NCI-H524 treated with DMSO at 0.1 percent for 48 hours (cell line): ENCODE data around the gene SLC2A8.

ENCODE experiments used
- DNase-seq: peaks from one replicate; lab custom pipeline; 2025; lab: John Stamatoyannopoulos, UW

SLC2A8 gene

GRCh38 chr9:127437497-127438264, 40.7 kb downstream of the SLC2A8 start:
- DNase-seq = no peak

DNA sequence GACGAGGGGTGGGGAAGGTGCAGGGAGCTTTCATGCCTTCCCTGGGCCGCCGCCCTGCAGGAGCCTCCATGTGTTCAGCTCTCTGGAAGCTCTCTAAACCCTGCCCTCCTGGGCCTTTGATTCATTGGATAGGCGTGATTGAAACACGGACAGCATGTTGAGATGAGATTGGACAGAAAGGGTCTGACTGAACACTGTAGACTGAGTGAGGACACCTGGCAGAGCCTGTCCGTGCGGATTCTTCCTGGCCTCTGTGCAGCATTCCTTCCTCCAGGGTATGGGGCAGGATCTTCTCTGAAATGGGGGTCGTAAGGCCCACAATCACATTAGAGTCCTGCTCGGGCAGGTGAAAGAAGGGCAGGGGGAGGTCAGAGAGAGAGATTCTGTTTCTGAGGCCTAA, 41.4 kb downstream of the SLC2A8 start:
- DNase-seq = no peak

GRCh38 chr9:127444283-127444920, 47.4 kb downstream of the SLC2A8 start:
- DNase-seq = no peak

GRCh38 chr9:127444921-127445850, 48.2 kb downstream of the SLC2A8 start:
- no peak for DNase-seq

DNA sequence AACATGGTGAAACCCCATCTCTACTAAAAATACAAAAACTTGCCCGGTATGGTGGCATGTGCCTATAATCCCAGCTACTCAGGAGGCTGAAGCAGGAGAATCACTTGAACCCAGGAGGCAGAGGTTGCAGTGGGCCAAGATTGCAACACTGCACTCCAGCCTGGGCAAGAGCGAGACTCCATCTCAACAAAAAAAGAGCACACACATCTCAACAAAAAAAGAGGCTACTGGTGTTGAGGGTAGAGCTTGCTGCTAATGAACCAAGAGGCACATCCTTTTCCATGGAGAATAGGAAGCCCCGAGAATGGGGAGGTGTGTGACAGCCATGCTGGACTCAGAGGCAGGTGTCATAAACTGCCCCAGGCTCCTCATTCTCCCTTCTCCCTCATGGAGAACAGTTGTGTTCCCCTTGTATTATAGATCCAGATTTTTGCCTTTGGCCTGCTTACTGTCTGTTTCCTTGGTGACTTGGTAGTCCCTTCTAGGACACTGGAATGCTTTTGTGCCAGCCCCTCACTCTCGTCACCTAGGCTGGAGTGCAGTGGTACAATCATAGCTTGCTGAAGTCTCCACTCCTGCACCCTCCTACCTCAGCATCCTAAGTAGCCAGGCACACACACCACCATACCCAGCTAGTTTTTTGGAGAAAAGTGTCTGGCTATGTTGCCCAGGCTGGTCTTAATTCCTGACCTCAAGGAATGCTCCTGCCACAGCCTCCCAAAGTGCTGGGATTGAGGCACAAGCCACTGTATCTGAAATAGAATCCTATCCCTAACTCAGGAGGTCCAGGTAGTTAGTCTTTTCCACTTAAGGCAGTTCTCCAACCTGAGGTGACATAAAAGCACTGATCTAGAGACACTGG, 49.1 kb downstream of the SLC2A8 start:
- DNase-seq = no peak

DNA sequence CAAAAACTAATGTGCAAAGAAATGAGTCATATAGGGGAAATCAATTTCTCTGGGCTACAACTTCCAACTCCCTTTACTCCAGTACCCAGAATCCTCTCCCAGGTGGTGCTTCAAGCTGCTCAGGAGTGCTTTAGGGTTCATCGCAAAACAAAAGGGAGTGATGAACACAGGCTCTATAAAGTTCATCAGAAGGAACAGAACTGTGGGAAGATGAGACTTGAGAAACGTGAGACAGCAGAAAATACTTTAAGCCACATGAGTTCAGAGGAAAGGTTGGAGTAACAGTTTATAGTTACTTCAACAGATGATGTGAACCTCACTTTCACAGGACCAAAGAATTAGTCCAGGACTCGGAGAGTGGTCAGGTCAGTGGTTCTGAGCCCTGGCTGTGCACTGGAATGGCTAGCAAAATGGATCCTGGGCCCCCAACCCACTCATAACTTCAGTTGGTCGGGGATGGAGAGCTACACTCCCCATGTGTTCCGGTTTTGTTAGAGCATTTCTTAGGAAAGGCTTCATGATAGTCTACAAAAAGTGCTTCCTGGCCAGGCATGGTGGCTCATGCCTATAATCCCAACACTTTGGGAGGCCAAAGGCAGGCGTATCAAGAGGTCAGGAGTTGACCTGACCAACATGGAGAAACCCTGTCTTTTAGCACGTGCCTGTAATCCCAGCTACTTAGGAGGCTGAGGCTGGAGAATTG, 49.9 kb downstream of the SLC2A8 start:
- DNase-seq = no peak

GRCh38 chr9:127447416-127448111, 50.6 kb downstream of the SLC2A8 start:
- DNase-seq = no peak

GRCh38 chr9:127448112-127448805, 51.3 kb downstream of the SLC2A8 start:
- DNase-seq = no peak

GRCh38 chr9:127449332-127449966, 52.5 kb downstream of the SLC2A8 start:
- no peak for DNase-seq

DNA sequence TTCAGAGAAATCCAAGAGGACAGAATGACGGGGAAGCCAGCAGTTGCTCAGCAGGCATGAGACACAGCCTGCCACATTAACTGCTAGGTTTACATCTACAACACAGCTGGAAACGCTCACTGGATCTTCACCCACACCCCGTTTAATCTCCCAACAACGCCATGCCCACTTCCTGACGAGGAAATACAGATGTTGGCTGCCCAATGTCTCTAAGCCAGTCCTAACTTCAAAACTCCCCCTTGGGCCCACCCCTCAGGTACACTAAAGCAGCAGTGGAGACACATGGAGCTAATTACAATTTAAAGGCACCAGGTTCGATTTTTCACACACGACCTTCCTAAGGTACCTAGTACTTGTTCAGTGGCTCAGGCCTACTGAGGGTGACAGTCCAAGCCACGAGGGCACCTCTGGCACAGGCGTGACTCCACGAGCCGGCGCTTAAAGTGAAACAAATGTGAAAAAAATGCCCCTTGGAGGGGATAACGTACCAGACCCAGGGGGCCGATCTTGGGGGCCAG, 53.3 kb downstream of the SLC2A8 start:
- DNase-seq = no peak

DNA sequence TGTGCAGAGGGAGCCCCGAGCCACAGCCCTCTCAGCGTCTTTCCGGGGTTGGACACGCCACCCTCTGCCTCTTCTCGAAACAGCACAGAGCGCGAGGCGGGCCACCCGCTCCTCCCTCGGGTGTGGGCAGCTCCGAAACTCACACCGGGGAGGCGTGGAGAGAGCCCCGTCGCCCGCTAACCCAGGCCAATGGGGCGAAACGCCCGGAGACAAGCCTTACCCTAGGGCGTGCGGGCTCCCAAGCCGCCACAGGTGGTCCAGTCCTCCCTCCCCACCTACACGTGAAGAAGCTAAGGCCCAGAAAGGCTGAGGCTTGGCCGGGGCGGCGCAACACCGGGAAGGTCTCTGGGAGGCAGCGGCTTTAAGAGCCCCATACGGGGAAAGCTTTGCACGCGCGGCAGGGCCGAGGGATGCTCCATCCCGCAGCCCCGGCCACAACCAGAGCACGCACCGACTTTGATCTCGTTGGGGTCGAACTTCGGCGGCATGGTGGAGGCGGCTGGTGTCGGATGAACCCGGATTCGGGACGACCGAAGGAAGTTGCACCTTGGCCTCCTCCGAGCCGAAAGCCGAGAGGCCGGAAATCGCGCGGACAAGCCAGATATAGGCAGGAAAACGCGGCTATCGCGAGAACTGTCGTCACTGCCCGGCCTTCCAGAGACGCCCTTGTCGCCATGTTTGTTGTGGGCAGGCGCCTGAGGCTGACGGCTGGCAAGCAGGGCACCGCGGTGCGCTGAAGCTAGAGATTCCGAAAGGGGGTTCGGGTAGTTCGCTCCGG, 54.0 kb downstream of the SLC2A8 start, which contains the start of the genes LRSAM1 and RPL12:
Gene LRSAM1 (plus strand): TSS at position 681 of the 778 bp plus-strand sequence. CDS start 3,018 bp downstream, outside the sequence.
Gene RPL12 (minus strand): TSS at position 577 of the 778 bp plus-strand sequence. CDS start 89 bp downstream, at position 488.
- peak; percentile 64 for DNase-seq

DNA sequence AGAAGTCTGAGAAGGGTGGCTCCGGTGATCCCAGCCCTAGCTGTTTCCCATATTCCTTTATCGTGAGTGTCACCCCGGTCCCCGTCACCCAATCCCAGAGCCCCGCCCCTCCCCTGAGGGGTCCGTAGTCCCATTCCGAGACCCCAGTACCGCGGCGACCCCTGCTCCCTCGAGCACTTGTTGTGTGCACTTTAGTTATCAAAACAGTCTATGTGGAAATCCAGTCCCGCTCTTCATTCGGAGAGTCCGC, 54.6 kb downstream of the SLC2A8 start:
- DNase-seq = no peak

DNA sequence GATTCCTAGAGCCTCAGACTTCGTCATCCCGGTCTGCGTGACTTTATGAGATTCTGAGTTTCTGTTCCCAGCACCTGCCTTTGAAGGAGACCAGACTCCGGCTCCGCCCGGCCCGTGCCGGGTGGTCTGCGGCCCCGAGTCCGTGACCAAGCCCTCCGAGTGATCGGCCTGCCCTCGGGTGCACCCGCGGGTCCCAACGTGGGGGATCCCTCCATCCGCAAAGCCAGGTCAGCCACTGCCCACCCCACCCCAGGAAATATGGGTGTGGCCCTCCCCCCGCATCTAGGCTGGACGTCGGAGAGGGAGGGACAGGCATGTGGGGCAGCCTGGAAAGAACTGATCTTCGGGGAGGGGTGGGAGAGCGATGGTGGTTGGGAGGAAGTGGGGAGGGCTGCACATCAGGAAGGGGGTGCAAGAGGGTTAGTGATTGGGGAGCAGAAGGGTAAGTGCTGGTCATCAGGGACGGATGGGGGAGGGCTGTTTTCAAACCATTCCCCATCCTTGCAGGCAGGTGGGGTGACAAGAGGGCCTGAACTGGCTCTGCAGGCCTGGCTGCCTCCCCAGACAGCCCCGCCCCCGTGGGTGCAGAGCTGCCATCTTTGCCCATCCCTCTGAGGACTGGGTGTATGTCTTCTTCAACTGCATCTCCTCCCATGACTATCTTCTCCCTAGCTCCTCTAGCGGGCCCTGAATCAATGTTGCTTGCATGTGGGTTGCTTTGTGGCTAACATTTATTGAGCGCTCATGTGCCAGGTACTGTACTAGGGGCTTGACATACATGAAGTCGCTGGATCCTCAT, 55.1 kb downstream of the SLC2A8 start:
- no peak for DNase-seq

DNA sequence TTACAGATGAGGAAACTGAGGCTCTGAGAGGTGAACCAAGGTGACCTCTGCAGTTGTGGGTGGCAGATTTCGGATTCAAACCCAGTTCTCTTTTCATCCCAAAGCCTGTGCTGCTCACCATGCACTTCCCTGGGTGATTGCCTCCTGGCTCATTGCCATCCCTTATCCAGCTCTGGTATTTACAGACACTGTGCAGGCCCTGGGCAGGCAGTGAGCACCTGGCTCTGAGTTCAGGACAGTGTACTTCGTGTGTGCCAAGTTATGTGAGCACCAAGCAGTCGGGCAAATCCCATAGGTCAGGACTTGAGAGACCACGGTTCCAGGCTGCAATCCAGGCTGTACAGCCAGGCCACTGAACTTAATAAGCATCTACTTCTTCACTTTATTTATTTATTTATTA, 55.7 kb downstream of the SLC2A8 start:
- DNase-seq = no peak

GRCh38 chr9:127455324-127455992, 58.5 kb downstream of the SLC2A8 start:
- no peak for DNase-seq

- no peak for DNase-seq
These were observed 60.4 kb downstream of the SLC2A8 start for GRCh38 chr9:127457191-127457878.
